Measurements from ENCODE around the gene TRIM56. TPM values are rescaled to one million over a fixed set of nuclear protein-coding genes. Genes with fewer than 3 reads are reported as not detected.
A peak's percentile ranks its signal among the peaks of the same experiment; 100 is the strongest.

TRIM56 gene
- total and polyA plus RNA-seq, 2 of the 13 experiments (the other 11 are each of a cell fraction or from before 2014, with no cell fraction given), result 3.2 to 7.1 TPM

- TF ChIP-seq NFAT5 (CRISPR knock-in tag; IDR thresholded peaks at IDR 0.05) (no peak), ZBTB25 (CRISPR knock-in tag; IDR thresholded peaks at IDR 0.05) (no peak), ZNF33B (CRISPR knock-in tag; IDR thresholded peaks at IDR 0.05) (no peak), ZMYM4 (CRISPR knock-in tag; IDR thresholded peaks at IDR 0.05) (no peak), HINFP (CRISPR knock-in tag; IDR thresholded peaks at IDR 0.05; ENCODE audit: low read depth) (no peak), SIN3A (IDR thresholded peaks at IDR 0.05; ENCODE audit: borderline replicate concordance, low read depth, low read length) (peak; percentile 54; the same call in 1 of the 2 replicates), LRRFIP1 (CRISPR knock-in tag; conservative IDR thresholded peaks at IDR 0.05) (0 out of 2 replicates have a peak, but pooled peaks have one; percentile 33), RARA (CRISPR knock-in tag; IDR thresholded peaks at IDR 0.05) (peak; percentile 8; the same call in 1 of the 2 replicates), ZNF253 (CRISPR knock-in tag; IDR thresholded peaks at IDR 0.05; ENCODE audit: borderline replicate concordance) (no peak), ZNF816 (CRISPR knock-in tag; IDR thresholded peaks at IDR 0.05; ENCODE audit: borderline replicate concordance) (no peak), ZBTB49 (CRISPR knock-in tag; IDR thresholded peaks at IDR 0.05; ENCODE audit: borderline replicate concordance) (no peak), ZNF367 (CRISPR knock-in tag; IDR thresholded peaks at IDR 0.05; ENCODE audit: borderline replicate concordance) (no peak)
These were observed at the start of gene TRIM56 (continued) for GRCh38 chr7:101085162-101085964.
